HG03521 (cell line): Measurements from ENCODE around the gene EXOC3L2.
"Not testable (repeated sequence)": the region's sequence is repeated elsewhere in the genome, so short reads cannot be mapped to it uniquely, and the experiment has no call there.

ENCODE experiments used
- ATAC-seq: cut with Tn5 transposase; IDR thresholded peaks from one replicate; pipeline ENCODE4 v1.9.1; 2021; ENCODE audit warnings: mild to moderate bottlenecking, moderate library complexity; ENCODE audit not compliant: unreplicated experiment

EXOC3L2 gene

DNA sequence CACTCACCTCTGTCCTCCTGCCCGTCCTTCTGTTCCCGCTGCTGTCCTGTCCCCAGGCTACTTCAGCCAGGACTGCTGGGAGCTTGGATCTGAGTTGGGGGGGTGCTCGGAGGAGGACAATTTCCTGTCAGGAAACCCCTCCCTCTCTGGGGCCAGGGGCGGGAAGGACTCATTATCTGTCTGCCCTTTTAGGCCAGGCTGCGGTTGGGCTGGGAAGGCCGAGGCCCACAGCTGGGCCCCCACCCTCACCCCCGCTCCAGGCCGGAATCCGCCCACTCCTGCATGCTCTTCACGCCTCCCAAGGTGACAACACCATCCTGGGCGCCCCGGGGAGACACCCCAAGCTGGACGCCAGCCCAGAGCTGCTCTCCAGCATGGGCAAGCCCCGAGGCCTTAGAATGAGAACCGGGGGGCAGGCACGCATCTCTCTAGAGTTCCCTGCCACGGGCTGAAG is at the start of gene EXOC3L2:
EXOC3L2 (minus strand) TSS at position 74 of the 454 bp plus-strand sequence. CDS start 6,362 bp downstream, outside the sequence.
- ATAC-seq, result no peak

GRCh38 chr19:45294291-45295029 is 49.3 kb upstream of the EXOC3L2 start:
- ATAC-seq, result no peak

GRCh38 chr19:45293682-45294081 is 48.5 kb upstream of the EXOC3L2 start:
- ATAC-seq, result no peak

DNA sequence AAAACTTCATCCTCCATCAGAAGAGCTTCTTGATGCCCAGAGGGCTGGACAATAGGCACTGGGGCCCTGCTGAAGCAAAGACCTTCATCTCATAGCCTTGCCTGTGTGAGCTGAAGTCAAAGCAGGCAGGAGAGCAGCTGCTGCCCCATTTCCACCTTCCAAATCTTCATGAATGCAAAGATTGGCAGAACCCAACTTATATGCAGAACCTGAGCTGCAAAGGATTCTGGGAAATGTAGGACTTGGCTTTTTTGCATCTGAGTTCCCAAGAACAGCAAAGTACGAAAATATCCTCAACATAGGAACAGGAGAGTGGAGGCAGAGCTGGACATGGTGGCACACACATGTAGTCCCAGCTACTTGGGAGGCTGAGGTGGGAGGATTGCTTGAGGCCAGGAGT is 46.6 kb upstream of the EXOC3L2 start:
- ATAC-seq, result no peak

- no peak for ATAC-seq
Measured at GRCh38 chr19:45290381-45290931, 45.2 kb upstream of the EXOC3L2 start.

DNA sequence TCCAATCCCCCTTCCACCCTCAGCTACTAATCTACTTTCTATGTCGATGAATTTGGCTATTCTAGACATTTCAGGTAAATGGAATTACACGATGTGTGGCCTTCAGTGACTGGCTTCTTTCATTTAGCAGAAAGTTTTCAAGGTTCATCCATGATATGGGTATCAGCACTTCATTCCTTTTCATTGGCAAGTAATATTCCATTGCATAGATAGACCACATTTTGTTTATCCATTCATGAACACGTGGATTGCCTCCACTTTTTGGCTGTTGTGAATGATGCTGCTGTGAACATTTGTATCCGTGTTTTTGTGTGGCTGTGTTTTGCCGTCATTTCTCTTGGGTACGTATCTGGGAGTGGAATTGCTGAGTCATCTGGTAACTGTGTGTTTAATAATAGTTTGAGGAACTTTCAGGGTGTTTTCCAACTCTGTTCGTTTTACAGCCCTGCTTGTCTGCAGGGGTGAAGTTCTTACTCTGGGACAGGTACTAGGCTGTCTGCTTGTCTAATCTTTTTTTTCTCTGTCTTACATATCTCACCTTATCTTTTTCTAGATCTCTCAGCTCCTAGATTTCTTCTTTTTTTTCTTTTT is 38.3 kb upstream of the EXOC3L2 start:
- no peak for ATAC-seq

GRCh38 chr19:45280471-45280961 is 35.3 kb upstream of the EXOC3L2 start:
- no peak for ATAC-seq

- ATAC-seq, result no peak
Measured at GRCh38 chr19:45279587-45280192, 34.5 kb upstream of the EXOC3L2 start.

GRCh38 chr19:45278087-45278486 is 32.9 kb upstream of the EXOC3L2 start:
- ATAC-seq, result no peak

- no peak for ATAC-seq
Measured at GRCh38 chr19:45276284-45276687, 31.1 kb upstream of the EXOC3L2 start.

- ATAC-seq, result no peak
Measured at GRCh38 chr19:45275370-45275971, 30.3 kb upstream of the EXOC3L2 start.

- ATAC-seq, result no peak
Measured at GRCh38 chr19:45273521-45273855, 28.3 kb upstream of the EXOC3L2 start.

- no peak for ATAC-seq
Measured at GRCh38 chr19:45271735-45272108, 26.5 kb upstream of the EXOC3L2 start.

DNA sequence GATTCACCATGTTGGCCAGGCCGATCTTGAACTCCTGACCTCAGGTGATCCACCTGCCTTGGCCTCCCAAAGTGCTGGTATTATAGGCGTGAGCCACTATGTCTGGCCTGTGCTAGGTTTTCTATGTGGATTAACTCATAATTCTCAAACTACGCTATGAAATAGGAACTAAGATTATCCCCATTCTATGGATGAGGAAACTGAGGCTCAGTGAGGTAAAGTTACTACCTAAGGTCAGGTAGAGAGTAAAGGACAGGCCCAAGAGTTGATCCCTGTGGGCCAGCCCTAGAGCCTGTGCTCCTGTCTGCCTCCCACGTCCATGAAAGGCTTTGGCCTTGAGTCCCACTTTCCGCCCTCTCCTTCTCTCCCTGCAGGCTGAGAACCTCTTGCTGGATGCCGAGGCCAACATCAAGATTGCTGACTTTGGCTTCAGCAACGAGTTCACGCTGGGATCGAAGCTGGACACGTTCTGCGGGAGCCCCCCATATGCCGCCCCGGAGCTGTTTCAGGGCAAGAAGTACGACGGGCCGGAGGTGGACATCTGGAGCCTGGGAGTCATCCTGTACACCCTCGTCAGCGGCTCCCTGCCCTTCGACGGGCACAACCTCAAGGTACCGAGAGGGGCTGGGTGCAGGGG is 26.0 kb upstream of the EXOC3L2 start:
- ATAC-seq, result no peak

- ATAC-seq, result not testable (repeated sequence)
Measured at GRCh38 chr19:45269939-45270338, 24.7 kb upstream of the EXOC3L2 start.

GRCh38 chr19:45267296-45267695 is 22.1 kb upstream of the EXOC3L2 start:
- no peak for ATAC-seq

- no peak for ATAC-seq
Measured at GRCh38 chr19:45265375-45265774, 20.2 kb upstream of the EXOC3L2 start.

- no peak for ATAC-seq
Measured at GRCh38 chr19:45264781-45265317, 19.6 kb upstream of the EXOC3L2 start.

- no peak for ATAC-seq
Measured at GRCh38 chr19:45263013-45263412, 17.8 kb upstream of the EXOC3L2 start.

DNA sequence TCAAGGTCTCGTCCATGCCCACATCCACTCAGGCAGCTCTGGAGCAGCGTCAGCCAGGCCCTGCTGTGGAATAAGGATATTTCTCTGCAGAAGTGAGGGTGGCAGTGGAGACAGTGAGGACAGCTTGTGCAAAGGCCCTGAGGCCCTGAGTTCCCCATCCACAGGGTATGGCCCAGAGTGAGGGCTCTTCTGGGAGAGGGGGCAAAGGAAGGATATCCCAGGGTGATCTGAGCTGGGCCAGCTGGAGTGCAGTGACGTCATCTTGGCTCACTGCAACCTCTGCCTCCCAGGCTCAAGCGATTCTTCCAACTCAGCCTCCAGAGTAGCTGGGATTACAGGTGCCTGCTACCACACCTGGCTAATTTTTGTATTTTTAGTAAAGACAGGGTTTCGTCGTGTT is 17.4 kb upstream of the EXOC3L2 start:
- ATAC-seq, result no peak

GRCh38 chr19:45258862-45259261 is 13.7 kb upstream of the EXOC3L2 start:
- ATAC-seq, result no peak
